GM21526 (cell line): ENCODE measurements around the gene ENPP5.

ENCODE experiments used
- ATAC-seq: cut with Tn5 transposase; IDR thresholded peaks from one replicate; pipeline ENCODE4 v1.9.1; 2021; ENCODE audit warnings: moderate library complexity; ENCODE audit not compliant: unreplicated experiment, low FRiP score

ENPP5 gene, protein sequence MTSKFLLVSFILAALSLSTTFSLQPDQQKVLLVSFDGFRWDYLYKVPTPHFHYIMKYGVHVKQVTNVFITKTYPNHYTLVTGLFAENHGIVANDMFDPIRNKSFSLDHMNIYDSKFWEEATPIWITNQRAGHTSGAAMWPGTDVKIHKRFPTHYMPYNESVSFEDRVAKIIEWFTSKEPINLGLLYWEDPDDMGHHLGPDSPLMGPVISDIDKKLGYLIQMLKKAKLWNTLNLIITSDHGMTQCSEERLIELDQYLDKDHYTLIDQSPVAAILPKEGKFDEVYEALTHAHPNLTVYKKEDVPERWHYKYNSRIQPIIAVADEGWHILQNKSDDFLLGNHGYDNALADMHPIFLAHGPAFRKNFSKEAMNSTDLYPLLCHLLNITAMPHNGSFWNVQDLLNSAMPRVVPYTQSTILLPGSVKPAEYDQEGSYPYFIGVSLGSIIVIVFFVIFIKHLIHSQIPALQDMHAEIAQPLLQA

DNA sequence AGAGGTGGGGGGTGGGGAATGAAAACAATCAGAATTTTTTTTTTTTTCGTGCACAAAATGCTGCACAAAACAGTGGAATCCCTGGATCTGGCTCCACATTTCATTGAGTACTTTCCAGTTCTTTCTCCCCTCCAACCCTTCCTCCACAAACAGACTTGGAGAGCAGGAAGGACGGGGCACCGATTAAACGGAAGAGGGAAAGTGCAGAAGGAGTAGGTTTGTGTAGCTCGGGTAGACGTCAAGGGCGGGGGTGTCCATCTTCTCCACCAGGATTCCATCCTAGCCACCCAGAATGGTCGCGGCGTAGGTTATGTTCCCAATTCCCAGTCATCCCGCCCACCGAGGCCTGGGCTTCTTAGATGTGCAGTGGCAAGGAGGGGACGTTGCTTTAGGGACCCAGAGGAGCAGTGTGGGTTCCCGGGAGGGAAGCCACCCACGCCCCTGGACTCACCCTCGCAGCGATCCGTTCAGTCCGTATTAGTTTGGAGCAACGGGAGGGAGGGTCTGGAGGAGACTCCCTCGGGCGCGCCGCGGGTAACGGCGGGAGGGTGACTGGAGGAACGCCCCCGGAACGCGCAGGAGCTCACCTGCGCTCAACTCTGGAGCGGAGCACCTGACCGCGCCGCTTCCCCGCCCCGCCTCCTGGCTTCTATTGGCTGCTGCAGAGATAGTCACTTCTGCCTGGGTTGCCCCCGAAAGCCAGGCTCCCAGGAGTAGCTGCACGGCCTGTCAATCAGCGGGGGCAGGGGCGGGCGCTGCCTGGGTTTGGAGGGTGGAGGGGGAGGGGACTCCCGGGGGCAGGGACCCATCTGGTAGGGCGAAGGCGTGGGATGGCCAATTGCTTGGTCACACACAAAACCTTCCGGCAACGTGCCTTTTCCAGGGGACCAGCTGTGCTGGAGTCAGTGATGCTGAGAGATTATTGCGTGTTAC is at the start of gene ENPP5:
ENPP5 (minus strand) TSS at position 624 of the 933 bp plus-strand sequence. CDS start 2,718 bp downstream, outside the sequence.
- ATAC-seq = peak; percentile 89

DNA sequence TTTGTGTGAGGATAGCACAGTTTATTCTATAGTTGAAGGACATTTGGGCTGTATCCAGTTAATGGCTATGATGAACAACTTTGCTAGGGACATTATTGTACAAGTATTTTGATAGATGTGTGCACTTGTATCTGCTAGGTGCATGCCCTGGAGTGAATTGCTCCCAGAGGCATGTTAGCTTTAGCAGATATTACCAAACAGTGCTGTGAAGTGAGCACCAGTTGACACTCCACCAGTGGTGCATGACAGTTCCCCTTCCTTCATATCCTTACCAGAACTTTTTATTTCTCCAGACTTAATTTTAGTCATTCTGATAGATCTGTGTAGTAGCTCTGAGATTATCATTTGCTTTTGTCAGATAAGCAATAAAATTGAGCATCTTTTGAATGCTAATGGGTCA is 48.9 kb upstream of the ENPP5 start:
- ATAC-seq = no peak

DNA sequence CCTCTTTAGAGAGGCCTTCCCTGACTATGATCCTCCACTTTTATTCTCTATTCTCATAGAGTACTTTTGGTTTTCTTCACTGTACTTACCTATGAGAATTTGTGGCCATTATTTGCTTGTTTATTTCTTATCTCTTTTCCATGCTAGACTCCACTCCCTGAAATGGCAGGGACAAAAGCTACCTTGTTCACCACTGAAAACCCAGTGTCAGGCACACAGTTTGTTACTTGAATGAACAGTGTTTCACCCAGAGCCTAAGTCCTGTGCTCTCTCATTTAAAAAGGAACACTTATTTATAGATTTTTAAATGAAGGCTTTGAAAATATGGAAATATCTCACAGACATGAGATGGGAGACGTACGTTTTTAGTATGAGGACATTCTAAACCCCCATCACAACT is 47.7 kb upstream of the ENPP5 start:
- ATAC-seq = no peak

DNA sequence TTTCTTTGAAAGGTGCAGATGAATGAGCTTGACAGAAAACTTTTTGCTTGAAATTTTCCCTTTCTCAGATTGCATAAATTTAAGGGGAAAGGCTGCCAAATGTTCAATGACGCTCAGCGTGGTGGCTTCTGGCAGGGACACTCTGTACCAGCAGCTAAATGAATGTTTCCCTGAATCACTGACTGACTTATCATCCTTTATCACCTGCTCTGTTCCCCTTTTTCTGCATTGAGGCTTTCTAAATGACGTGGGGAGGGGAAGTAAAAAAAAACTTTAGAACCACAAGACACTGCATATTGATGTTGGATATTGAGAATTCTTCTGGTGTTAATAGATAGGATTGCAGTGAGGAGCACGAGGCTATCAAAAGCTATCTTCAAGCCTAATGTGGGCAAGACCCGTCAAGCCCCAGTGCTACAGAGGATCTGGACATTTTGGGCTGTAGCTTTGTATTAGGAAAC is 46.9 kb upstream of the ENPP5 start:
- ATAC-seq = peak; percentile 52

DNA sequence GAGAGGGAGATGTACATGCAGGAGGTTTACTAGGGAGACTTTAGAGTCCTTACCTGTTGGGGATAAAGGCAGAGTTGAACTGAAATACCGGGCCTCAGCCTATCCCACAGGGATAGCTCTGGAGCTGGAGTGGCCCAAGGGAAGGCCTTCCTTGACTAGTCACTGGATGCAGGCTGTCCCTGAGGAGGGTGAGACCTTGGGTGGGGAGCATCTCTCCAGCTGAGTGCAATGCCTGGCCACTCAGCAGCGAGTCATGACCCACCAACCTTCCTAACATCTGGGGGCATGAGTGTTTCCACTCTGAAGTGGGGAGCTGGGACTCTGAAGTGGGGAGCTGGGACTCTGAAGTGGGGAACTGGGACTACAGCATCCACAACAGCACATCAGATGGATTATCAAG is 46.1 kb upstream of the ENPP5 start:
- no peak for ATAC-seq

DNA sequence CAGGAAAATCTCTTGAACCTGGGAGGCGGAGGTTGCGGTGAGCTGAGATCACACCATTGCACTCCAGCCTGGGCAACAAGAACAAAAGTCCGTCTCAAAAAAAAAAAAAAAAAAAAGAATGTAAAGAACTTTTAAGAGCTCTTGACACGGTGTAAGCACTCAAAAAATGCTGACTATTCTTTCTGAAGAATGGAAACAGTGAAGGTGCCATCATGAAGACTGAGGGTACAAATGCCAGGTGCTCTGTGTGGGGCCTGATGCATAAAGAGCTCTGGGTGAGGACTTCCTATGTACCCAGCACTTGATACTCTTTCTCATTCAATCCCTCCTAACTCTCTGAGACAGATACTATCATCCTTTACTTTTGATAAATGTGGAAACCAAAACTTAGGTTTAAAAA is 45.0 kb upstream of the ENPP5 start:
- no peak for ATAC-seq

DNA sequence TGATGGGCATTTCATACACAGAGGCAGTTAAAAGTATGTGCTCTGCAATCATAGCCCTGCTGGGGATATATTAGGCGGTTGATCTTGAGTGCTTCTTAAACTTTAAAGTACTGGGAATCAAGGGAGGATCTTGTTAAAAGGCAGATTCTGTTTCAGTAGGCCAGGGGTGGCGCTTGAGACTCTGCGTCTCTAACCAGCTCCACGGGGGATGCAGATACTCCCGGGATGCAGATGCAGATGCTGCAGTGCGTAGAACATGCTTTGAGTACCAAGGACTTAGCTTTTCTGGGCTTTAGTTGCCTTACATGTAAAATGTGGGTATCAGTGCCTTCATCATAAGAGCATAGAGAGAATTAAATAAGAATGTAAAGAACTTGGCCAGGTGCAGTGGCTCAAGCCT is 44.4 kb upstream of the ENPP5 start:
- ATAC-seq = no peak

DNA sequence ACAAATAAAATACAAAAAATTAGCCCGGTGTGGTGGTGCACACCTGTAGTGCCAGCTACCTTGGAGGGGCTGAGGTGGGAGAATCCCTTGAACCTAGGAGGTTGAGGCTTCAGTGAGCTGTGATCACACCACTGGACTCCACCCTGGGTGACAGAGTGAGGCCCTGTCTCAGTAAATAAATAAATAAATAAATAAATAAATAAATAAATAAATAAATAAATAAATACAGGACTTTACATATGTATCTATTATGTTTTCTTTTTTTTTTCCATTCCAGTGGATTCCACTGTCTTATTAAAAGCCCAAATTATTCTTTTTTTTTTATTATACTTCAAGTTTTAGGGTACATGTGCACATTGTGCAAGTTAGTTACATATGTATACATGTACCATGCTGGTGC is 41.1 kb upstream of the ENPP5 start:
- no peak for ATAC-seq

DNA sequence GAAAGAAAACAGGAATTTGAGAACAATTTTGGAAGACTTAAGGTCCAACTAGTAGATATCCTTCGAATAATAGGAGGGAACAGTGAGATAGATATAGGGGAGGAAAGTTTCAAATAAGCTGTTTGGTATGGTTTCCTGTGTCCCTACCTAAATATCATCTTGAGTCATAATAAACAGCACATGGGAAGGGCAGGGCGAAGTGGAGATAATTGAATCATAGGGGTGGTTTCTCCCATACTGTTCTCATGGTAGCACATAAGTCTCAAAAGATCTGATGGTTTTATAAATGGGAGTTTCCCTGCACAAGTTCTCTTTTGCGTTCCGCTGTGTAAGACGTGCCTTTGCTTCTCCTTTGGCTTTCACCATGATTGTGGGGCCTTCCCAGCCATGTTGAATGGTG is 39.5 kb upstream of the ENPP5 start:
- ATAC-seq = no peak

DNA sequence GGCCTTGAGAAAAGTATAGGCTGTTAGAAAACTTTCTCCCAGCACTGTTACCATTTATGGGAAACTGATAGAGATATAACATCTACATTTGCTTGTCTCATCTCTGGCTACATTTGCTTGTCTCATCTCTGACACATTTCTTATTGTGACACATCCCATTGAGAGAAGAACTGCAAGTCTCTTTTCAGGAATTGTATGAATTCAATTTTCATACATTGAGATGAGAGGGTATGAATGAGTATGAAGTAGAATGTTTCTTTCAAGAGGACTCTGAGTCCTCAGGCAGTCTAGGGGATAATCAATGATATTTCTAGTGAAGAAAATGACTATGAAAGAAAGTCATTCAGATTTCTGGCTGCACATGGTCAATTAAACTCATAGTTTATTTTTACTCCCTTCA is 37.5 kb upstream of the ENPP5 start:
- no peak for ATAC-seq

DNA sequence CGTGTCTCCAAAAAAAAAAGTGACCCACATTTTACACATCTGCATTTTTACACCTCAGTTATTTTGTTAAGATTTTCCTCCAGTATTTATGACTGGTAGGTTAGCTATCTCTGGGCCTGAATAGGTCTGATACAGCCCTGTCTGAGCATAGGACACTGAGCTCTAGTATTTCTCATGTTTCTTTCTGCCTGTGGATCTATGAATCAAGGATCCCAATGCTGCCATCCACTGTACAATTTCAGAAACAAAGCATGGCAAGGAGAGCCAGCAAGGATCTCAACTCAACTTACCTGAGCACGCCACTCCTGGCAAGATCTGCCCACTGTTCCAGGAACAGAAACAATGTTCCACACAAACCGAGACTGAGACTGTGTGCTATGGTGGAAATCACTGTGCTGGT is 36.4 kb upstream of the ENPP5 start:
- ATAC-seq = no peak

DNA sequence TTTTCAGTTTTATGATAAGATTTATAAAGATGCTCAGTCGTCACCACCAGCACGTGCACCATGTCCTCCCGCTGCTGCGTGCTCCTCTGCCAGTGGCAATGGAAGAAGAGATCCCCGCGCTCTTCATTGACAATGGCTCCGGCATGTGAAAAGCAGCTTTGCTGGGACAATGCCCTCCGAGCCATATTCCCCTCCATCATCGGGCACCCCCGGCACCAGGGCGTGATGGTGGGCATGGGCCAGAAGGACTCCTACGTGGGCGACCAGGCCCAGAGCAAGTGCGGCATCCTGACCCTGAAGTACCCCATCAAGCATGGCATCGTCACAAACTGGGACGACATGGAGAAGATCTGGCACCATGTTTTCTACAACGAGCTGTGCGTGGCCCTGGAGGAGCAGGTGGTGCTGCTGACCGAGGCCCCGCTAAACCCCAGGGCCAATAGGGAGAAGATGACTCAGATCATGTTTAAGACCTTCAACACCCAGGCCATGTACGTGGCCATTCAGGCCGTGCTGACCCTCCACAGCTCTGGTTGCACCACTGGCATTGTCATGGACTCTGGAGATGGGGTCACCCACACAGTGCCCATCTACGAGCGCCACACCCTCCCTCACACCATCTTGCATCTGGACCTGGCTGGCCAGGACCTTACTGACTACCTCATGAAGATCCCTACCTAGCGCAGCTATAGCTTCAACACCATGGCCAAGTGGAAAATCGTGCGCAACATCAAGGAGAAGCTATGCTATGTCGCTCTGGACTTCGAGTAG is 34.3 kb upstream of the ENPP5 start:
- no peak for ATAC-seq

DNA sequence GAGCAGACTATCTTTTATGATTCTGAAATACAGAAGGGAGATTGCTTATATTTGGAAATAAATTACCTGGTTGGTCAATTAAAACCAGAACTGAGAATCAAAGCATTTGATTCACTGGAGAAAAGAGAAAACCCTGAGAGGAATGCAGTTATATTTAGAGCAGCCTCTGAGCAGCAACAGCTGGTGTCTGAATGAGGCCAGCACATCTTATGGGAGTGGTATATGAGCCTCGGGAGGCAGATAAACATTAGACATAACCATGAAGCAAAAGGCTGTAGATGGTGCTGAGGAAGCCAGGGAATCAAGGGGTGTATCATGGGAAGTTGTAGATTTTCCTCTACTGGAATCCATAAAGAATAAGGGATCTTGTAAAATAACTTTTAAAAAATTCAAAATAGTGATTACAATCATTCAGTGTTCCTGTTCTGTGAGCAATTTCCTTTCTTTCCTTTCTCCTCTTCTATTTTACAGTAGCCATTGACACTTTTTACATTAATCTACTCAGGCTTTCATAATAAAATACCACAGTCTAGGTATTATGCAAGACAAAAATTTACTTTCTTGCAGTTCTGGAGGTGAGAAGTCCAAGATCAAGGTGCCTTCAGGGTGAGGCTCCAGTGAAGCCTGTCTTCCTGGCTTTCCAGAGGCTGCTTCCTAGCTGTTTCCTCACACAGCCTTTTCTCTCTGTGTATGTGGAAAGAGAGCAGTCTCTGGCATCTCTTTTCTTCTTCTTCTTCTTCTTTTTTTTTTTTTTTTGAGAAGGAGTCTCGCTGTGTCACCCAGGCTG is 32.8 kb upstream of the ENPP5 start:
- no peak for ATAC-seq

DNA sequence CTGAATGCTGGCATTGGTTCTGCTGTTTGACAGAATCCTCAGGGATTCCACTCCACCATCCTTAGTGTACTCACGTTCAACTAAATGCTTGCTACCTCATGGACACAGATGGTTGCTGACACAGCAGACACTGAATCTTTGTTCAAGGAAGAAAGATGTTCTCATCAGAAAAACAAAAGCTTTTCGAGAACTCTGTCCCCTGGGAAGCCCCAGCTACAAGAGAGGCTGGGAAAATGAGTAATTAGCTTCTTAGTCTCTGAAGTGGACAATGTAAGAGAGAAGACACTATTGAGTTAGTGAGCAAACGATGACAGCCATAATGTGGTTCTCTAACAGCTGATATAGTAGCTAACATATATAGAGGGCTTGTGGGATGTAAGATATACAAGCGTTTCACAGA is 30.9 kb upstream of the ENPP5 start:
- no peak for ATAC-seq

DNA sequence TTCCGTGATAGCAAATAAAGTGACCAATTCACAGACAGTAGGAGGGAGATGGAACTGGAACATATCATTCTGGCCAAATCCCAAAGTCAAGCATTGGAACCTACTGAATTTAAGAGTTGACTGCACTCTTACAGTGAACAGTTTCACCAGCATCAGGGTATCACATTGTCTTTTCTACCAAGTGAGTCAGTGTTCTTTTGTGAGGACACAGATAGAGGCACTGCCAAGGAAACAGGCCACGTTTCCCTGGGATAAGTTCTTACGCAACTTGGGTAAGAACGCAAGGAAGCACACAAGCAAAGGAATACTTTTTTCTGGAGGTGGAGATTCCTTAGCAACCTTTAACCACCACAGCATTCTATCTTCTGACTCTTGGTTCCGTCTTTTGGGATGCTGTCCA is 28.6 kb upstream of the ENPP5 start:
- ATAC-seq = no peak

DNA sequence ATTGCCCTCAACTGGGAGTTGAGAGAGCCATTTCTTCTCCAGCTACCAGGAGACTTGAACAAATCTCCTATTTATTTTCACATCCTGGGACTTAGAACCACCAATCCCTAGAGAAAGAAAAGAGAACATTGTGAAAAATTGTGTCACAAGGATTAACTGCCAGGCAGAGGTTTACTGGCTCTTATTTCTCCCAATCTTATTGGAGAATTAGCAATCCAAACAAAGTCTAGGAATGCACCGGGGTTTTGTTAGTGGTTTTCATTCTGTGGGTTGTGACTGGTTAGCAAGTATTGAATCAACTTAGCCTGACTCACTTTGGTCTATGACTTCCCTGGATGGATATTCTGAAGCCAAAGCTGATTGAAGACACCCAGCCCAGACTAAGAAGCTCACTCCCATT is 21.2 kb upstream of the ENPP5 start:
- no peak for ATAC-seq

DNA sequence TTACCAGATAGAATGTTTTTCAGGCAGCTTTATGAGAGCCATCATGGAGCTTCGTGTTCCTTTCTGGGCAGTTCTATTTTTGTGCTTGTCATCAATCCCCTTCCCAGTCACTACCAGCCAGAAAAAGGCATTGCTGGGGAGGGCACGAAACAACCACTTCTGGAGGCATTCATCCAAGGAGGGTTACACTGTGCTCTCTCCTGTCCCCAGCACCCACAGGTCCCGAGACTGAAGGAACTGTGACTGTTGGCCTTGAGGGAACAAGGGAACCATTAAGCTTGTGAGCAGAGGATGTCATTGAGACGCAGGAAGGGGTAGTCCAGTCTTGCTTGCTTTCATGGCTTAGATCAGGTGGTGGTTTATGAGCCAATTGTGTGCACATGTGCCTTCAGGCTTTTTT is 20.1 kb upstream of the ENPP5 start:
- no peak for ATAC-seq

DNA sequence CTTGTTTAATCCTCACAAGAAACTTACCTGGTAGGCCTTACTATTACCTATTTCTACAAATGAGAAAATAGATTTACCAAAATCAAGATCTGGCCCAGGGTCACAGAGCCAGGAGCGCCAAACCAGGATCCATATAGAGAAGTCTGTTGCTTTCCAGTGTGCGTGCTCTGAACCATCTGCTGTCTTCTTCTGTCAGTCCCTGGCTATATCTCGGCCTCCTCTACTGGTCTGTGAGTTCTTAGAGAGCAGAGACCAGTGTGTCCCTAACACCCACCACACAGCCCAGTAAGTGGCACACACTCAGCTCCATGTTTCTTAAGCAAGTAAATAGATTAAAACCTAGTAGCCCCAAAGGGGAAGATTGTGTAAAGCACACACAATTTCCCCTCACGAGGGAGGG is 18.9 kb upstream of the ENPP5 start:
- ATAC-seq = no peak

DNA sequence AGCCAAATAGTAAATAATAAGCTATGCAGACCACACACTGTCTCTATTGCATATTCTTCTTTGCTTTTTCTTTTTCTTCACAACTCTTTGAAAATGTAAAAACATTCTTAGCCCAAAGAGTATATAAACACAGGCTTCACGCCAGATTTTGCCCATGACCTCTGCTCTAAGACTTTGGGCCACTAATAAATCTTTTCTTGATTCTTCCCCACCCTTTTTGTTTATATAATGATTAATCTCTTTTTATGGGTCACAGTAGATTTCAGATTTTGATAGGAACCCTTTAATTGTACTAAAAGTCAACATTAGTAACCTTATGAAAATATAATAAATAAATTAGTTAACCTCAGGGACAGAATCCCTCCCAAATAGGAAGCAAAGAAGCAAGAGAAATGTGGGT is 15.8 kb upstream of the ENPP5 start:
- ATAC-seq = no peak

DNA sequence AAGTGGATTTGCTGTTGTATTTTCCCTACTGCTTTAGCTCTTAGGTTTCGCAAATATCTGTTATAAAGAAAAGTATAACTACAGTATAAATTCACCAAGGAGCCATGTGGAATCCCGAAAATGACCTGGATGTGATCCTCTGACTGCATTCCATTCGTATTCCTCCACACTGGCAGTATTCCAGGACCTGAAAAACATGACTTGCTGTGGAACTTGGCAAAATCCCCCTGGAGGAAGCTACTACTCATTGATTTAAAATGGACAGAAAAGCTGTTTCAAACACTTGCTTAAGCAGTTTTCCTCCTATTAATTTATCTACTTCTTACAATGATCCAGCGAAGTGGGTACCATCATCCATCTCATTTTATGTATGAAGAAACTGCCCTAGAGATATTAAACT is 13.3 kb upstream of the ENPP5 start:
- no peak for ATAC-seq
